K562 (cell line): ENCODE measurements around the gene SPDEF. TPM values are rescaled to one million over a fixed set of nuclear protein-coding genes. Genes with fewer than 3 reads are reported as not detected.

Experiments
- ATAC-seq: fragments of 200-7000 bp; cut with Tn5 transposase; 3 replicates; pipeline ENCODE4 v1.9.1; 2020; ENCODE audit warnings: moderate library complexity
- BruUV-seq: library from RNA; stranded (reverse); fragments of 400-500 nt; replicated peaks from 2 replicates; lab custom pipeline; 2021; lab: Mats Ljungman, UMichigan
- CTCF ChIA-PET: fragments of 300-600 bp; formaldehyde crosslinking; extraction: SDS; loops from one replicate; lab custom pipeline; 2021; ENCODE audit warnings: low intra/inter-chr PET ratio; lab: Yijun Ruan, JAX
- POLR2A ChIA-PET: fragments of 300-600, 350-650 bp; sonication (Branson Sonifier 250); formaldehyde crosslinking; extraction: SDS; loops from one replicate; lab custom pipeline; 2021; ENCODE audit warnings: antibody characterized with exemption, inconsistent platforms; lab: Yijun Ruan, JAX
- DNase-seq, 4 experiments: peaks; one replicate each; pipeline versions ENCODE4 v3.0.0 to v3.0.0-alpha.2; 2011 to 2018; ENCODE audit warnings: low spot score in 3 of 4, mixed read lengths in 3 of 4; ENCODE audit errors: extremely low read depth in 1 of 4
- FAIRE-seq: peaks from 2 replicates; lab custom pipeline; 2011; peaks lifted over from hg19 to GRCh38; lab: Jason Lieb, UNC
- H2AFZ ChIP-seq: 2 replicates; pipeline ENCODE4 v1.6.0; 2011; ENCODE audit warnings: low read depth, low read length, control low read depth, inconsistent platforms
- H3K27ac ChIP-seq: fragments of 200-600 bp; 3 replicates; pipeline ENCODE4 v1.8.0; 2011; ENCODE audit warnings: low read depth, mild to moderate bottlenecking, control low read depth, inconsistent platforms, low read length, moderate library complexity, mixed read lengths; ENCODE audit errors: extremely low read depth
- H3K27me3 ChIP-seq, 2 experiments: fragments of 300-600 bp in 1 of 2; 2 replicates in 1 of 2; 3 replicates in 1 of 2; pipeline versions ENCODE4 v1.6.0 to v1.8.0; 2011; ENCODE audit warnings: inconsistent platforms in 2 of 2, low read length in 2 of 2, mild to moderate bottlenecking in 1 of 2, mixed read lengths in 1 of 2, moderate library complexity in 1 of 2; ENCODE audit not compliant: control insufficient read depth in 2 of 2, insufficient read depth in 2 of 2
- H3K36me3 ChIP-seq: fragments of 300-600 bp; 3 replicates; pipeline ENCODE4 v1.8.0; 2011; ENCODE audit warnings: mild to moderate bottlenecking, low read length, inconsistent platforms; ENCODE audit not compliant: control insufficient read depth, insufficient read depth
- H3K4me1 ChIP-seq, 2 experiments: fragments of 200-600 bp in 1 of 2; replicated peaks in 1 of 2; 2 replicates in 1 of 2; 3 replicates in 1 of 2; pipeline versions ENCODE4 v1.5.1 to v1.8.0; 2011; ENCODE audit warnings: inconsistent platforms in 2 of 2, low read length in 2 of 2, mild to moderate bottlenecking in 1 of 2, mixed read lengths in 1 of 2, moderate library complexity in 1 of 2; ENCODE audit not compliant: control insufficient read depth in 2 of 2, insufficient read depth in 2 of 2
- H3K4me2 ChIP-seq: 2 replicates; pipeline ENCODE4 v1.6.1; 2011; ENCODE audit warnings: low read length, control low read depth, inconsistent platforms, mixed read lengths; ENCODE audit not compliant: insufficient read depth
- H3K4me3 ChIP-seq: fragments of 200-600 bp; sonication (generic), shearing (Covaris generic); 2 replicates; pipeline ENCODE4 v1.5.1; 2016; ENCODE audit warnings: control low read depth, inconsistent platforms
- H3K79me2 ChIP-seq: fragments of 200-600 bp; 3 replicates; pipeline ENCODE4 v1.8.0; 2011; ENCODE audit warnings: low read length, inconsistent platforms; ENCODE audit not compliant: control insufficient read depth, insufficient read depth
- H3K9ac ChIP-seq, 2 experiments: 2 replicates each; pipeline versions ENCODE4 v1.6.0 to v1.6.1; 2011; ENCODE audit warnings: low read depth in 2 of 2, low read length in 2 of 2, control low read depth in 1 of 2, inconsistent platforms in 1 of 2, mild to moderate bottlenecking in 1 of 2, mixed read lengths in 1 of 2; ENCODE audit not compliant: insufficient read depth in 1 of 2
- H3K9me1 ChIP-seq: one replicate; pipeline ENCODE4 v1.6.0; 2011; ENCODE audit warnings: inconsistent platforms, mild to moderate bottlenecking, low read length, moderate library complexity; ENCODE audit not compliant: control insufficient read depth, insufficient read depth
- H3K9me3 ChIP-seq: replicated peaks from 2 replicates; pipeline ENCODE4 v1.5.1; 2011; ENCODE audit warnings: low read depth, low read length, inconsistent platforms; ENCODE audit not compliant: control insufficient read depth, insufficient read depth
- H4K20me1 ChIP-seq: replicated peaks from 2 replicates; pipeline ENCODE4 v1.6.1; 2011; ENCODE audit warnings: low read length, inconsistent platforms, mixed read lengths; ENCODE audit not compliant: control insufficient read depth, insufficient read depth
- E2F3 ChIP-seq: fragments of 250-450 bp; sonication (Bioruptor Pico); IDR thresholded peaks from 2 replicates; pipeline ENCODE4 v1.4.0; 2020; ENCODE audit warnings: mild to moderate bottlenecking
- GABPB1 ChIP-seq: sonication (generic); formaldehyde crosslinking; IDR thresholded peaks from 2 replicates; pipeline ENCODE4 v1.8.0; 2022; ENCODE audit warnings: mild to moderate bottlenecking, missing genetic modification reagents
- RREB1 ChIP-seq: fragments of 250-450 bp; sonication (Bioruptor Pico); IDR thresholded peaks from 2 replicates; pipeline ENCODE4 v1.4.0; 2020
- ZBTB17 ChIP-seq: fragments of 450-650 bp; formaldehyde crosslinking; IDR thresholded peaks from 2 replicates; pipeline ENCODE4 v1.4.0; 2020; ENCODE audit warnings: mild to moderate bottlenecking
- WGBS: fragments of 100-300 bp; shearing (Covaris generic); methylation state at CpG from one replicate; pipeline ENCODE4 v1.1.6; 2016; ENCODE audit warnings: low coverage, mixed read lengths; ENCODE audit not compliant: insufficient coverage; ENCODE audit errors: missing lambda C conversion rate; 5-methylcytosine and 5-hydroxymethylcytosine counted together
- in situ Hi-C: fragments of 300-500 bp; cut with MboI; formaldehyde crosslinking; loops from 4 replicates; pipeline ENCODE4 v1.15.0; 2018; ENCODE audit warnings: inconsistent platforms, mixed read lengths
- intact Hi-C: fragments of 100-400 bp; cut with micrococcal nuclease; formaldehyde crosslinking; loops from 2 replicates; pipeline ENCODE4 v1.14.2; 2022
- polyA plus RNA-seq, 8 experiments: library from polyadenylated mRNA; depleted of rRNA in 4 of 8; stranded (reverse) in 5 of 8; unstranded in 3 of 8; fragments of >200 nt; fragmentation: Nextera tagmentation in 2 of 8; fragmentation: Illumina TruSeq in 1 of 8; extraction: Ambion mirVana in 2 of 8; extraction: Trizol in 1 of 8; gene quantifications; 2 replicates each; pipeline versions ENCODE4 v1.2.1 to v1.2.3, GENCODE V29; 2011 to 2014; ENCODE audit warnings: inconsistent platforms in 1 of 8, missing spikeins in 1 of 8
- total RNA-seq, 7 experiments: library from RNA; depleted of rRNA in 6 of 7; stranded (reverse); fragments of >200 nt in 6 of 7; fragmentation: Illumina TruSeq in 2 of 7; extraction: Trizol in 2 of 7; gene quantifications; 2 replicates each; pipeline versions ENCODE4 v1.2.1 to v1.2.3, GENCODE V29; 2011 to 2021; ENCODE audit warnings: low replicate concordance in 1 of 7

SPDEF gene
- total and polyA plus RNA-seq, 9 of the 15 experiments (the other 6 are each of a cell fraction or from before 2014, with no cell fraction given): 0.04 to 0.12 (median 0.11) TPM; not detected in 5

- Histone ChIP-seq H2AFZ (no peak overlapping the region), H3K27ac (no peak overlapping the region), H3K9me1 (peaks cover 6% of the 10 kb centered on the region), H3K27me3 (no peaks in the 10 kb centered on the region), H3K4me2 (no peak overlapping the region), H3K4me3 (no peak overlapping the region), H3K79me2 (peaks cover 64% of the 10 kb centered on the region), H4K20me1 (peaks cover 47% of the 10 kb centered on the region), H3K36me3 (peaks cover 66% of the 10 kb centered on the region), H3K4me1 (peaks cover 0 to 8% of the 10 kb centered on the region in 2 experiments; a peak in 1 of 5 replicates), H3K9me3 (no peaks in the 10 kb centered on the region), H3K9ac (no peak overlapping the region)
- DNase-seq: no peak
- ChIA-PET CTCF (no interaction called here), POLR2A (interaction anchor here (1.2 kb wide), 1 partner anchor 9 kb away, joined by 4 read pairs; no protein-coding TSS in a partner anchor)
- in situ Hi-C loops: loop anchor here (5.0 kb wide), 1 partner anchor 146 kb away; no protein-coding TSS in a partner anchor
- FAIRE-seq: no peak
- BruUV-seq: no TSS peak
- intact Hi-C loops: no loop called here
- WGBS: 87% methylated on average over 4 of the region's 4 CpGs
- ATAC-seq: no peak
- TF ChIP-seq ZBTB17: no peak
- no peak for TF ChIP-seq GABPB1
- TF ChIP-seq RREB1 (CRISPR knock-in tag): no peak
- no peak for TF ChIP-seq E2F3 (CRISPR knock-in tag)
These were observed 47.6 kb upstream of the SPDEF start for GRCh38 chr6:34603707-34604106.
